HepG2 (cell line): ENCODE results near the gene ABHD12. TPM values are rescaled to one million over a fixed set of nuclear protein-coding genes. Genes with fewer than 3 reads are reported as not detected.

Source experiments
- BCL3 ChIP-seq: sonication (generic); formaldehyde crosslinking; IDR thresholded peaks from 2 replicates; pipeline ENCODE4 v1.5.1; 2020; ENCODE audit warnings: mild to moderate bottlenecking, missing genetic modification reagents, moderate library complexity
- E2F1 ChIP-seq: sonication (generic); formaldehyde crosslinking; IDR thresholded peaks from 2 replicates; pipeline ENCODE4 v1.5.0; 2020; ENCODE audit warnings: missing genetic modification reagents
- GATAD2A ChIP-seq: IDR thresholded peaks from 2 replicates; pipeline ENCODE4 v1.6.1; 2016
- HOXA7 ChIP-seq: sonication (generic); formaldehyde crosslinking; IDR thresholded peaks from 2 replicates; pipeline ENCODE4 v1.8.1; 2022; ENCODE audit warnings: mild to moderate bottlenecking, missing genetic modification reagents, moderate library complexity
- KMT2A ChIP-seq: sonication (generic); formaldehyde crosslinking; IDR thresholded peaks from 2 replicates; pipeline ENCODE4 v1.4.0; 2020; ENCODE audit warnings: missing genetic modification reagents
- RFXAP ChIP-seq: sonication (generic); formaldehyde crosslinking; IDR thresholded peaks from 2 replicates; pipeline ENCODE4 v1.4.0; 2020; ENCODE audit warnings: missing genetic modification reagents, borderline replicate concordance
- SOX5 ChIP-seq: IDR thresholded peaks from 2 replicates; pipeline ENCODE4 v1.6.1; 2016; ENCODE audit warnings: borderline replicate concordance
- YEATS4 ChIP-seq: sonication (generic); formaldehyde crosslinking; IDR thresholded peaks from 2 replicates; pipeline ENCODE4 v1.4.0; 2020; ENCODE audit warnings: missing genetic modification reagents, borderline replicate concordance
- ZBTB4 ChIP-seq: sonication (generic); formaldehyde crosslinking; IDR thresholded peaks from 2 replicates; pipeline ENCODE4 v1.4.0; 2020; ENCODE audit warnings: missing genetic modification reagents, mild to moderate bottlenecking, borderline replicate concordance
- ZKSCAN5 ChIP-seq: sonication (generic); formaldehyde crosslinking; IDR thresholded peaks from 2 replicates; pipeline ENCODE4 v1.5.1; 2020; ENCODE audit warnings: mild to moderate bottlenecking, missing genetic modification reagents
- ZNF17 ChIP-seq: sonication (generic); formaldehyde crosslinking; IDR thresholded peaks from 2 replicates; pipeline ENCODE4 v1.5.0; 2020; ENCODE audit warnings: mild to moderate bottlenecking, missing genetic modification reagents
- ZNF20 ChIP-seq: sonication (generic); formaldehyde crosslinking; IDR thresholded peaks from 2 replicates; pipeline ENCODE4 v1.4.0; 2020; ENCODE audit warnings: mild to moderate bottlenecking, moderate library complexity, missing genetic modification reagents
- ZNF274 ChIP-seq: sonication (generic); formaldehyde crosslinking; IDR thresholded peaks from 2 replicates; pipeline ENCODE4 v1.5.1; 2020; ENCODE audit warnings: mild to moderate bottlenecking, missing genetic modification reagents
- ZNF552 ChIP-seq: sonication (generic); formaldehyde crosslinking; IDR thresholded peaks from 2 replicates; pipeline ENCODE4 v1.9.0; 2022; ENCODE audit warnings: missing genetic modification reagents, mild to moderate bottlenecking, borderline replicate concordance
- ZNF646 ChIP-seq: sonication (generic); formaldehyde crosslinking; IDR thresholded peaks from 2 replicates; pipeline ENCODE4 v1.9.0; 2021; ENCODE audit warnings: mild to moderate bottlenecking, missing genetic modification reagents
- ZNF747 ChIP-seq: sonication (generic); formaldehyde crosslinking; IDR thresholded peaks from 2 replicates; pipeline ENCODE4 v1.8.1; 2023; ENCODE audit warnings: missing genetic modification reagents, mild to moderate bottlenecking, borderline replicate concordance
- ZNF883 ChIP-seq: sonication (generic); formaldehyde crosslinking; IDR thresholded peaks from 2 replicates; pipeline ENCODE4 v1.5.1; 2020; ENCODE audit warnings: mild to moderate bottlenecking, missing genetic modification reagents; ENCODE audit errors: not compliant biosample characterization
- polyA plus RNA-seq, 8 experiments: library from polyadenylated mRNA; depleted of rRNA in 3 of 8; stranded (reverse) in 7 of 8; unstranded in 1 of 8; fragments of >200 nt; fragmentation: Illumina TruSeq in 4 of 8; extraction: Trizol in 4 of 8; gene quantifications; 2 replicates each; pipeline versions ENCODE4 v1.2.1 to v1.2.3, GENCODE V29; 2011 to 2016; ENCODE audit warnings: low read depth in 4 of 8, missing spikeins in 1 of 8, mixed read lengths in 1 of 8; ENCODE audit not compliant: insufficient read depth in 1 of 8
- total RNA-seq, 5 experiments: library from RNA; depleted of rRNA; stranded (reverse); fragments of >200 nt; fragmentation: Illumina TruSeq; extraction: Trizol; gene quantifications; 2 replicates each; pipeline ENCODE4 v1.2.3, GENCODE V29; 2016; ENCODE audit warnings: low read depth in 1 of 5

The ABHD12 gene
- total and polyA plus RNA-seq, 2 of the 13 experiments (the other 11 are each of a cell fraction or from before 2014, with no cell fraction given), result 23.5 to 72.1 TPM

GRCh38 chr20:25389858-25390537 lies 637 bp downstream of the ABHD12 start (continued):
- TF ChIP-seq E2F1 (CRISPR knock-in tag), result no peak; the same call in 1 of the 2 replicates
- TF ChIP-seq BCL3 (CRISPR knock-in tag), result no peak
- no peak for TF ChIP-seq ZNF17 (CRISPR knock-in tag)
- TF ChIP-seq ZKSCAN5, result no peak
- TF ChIP-seq ZNF552 (CRISPR knock-in tag), result no peak
- TF ChIP-seq ZNF883 (CRISPR knock-in tag), result peak; percentile 94
- TF ChIP-seq ZNF274 (CRISPR knock-in tag), result peak; percentile 80; the same call in 1 of the 2 replicates
- no peak for TF ChIP-seq ZBTB4 (CRISPR knock-in tag)
- TF ChIP-seq ZNF747, result peak; percentile 71; the same call in 1 of the 2 replicates
- TF ChIP-seq YEATS4 (CRISPR knock-in tag), result peak; percentile 46
- TF ChIP-seq ZNF20 (CRISPR knock-in tag), result no peak
- TF ChIP-seq KMT2A, result peak; percentile 76
- no peak for TF ChIP-seq HOXA7 (CRISPR knock-in tag)
- peak; percentile 87 for TF ChIP-seq RFXAP (CRISPR knock-in tag)
- TF ChIP-seq GATAD2A (CRISPR knock-in tag), result no peak
- TF ChIP-seq SOX5, result no peak; the same call in 1 of the 2 replicates
- no peak for TF ChIP-seq ZNF646 (CRISPR knock-in tag)
